ENCODE data around the gene SMARCD1. TPM values are rescaled to one million over a fixed set of nuclear protein-coding genes. Genes with fewer than 3 reads are reported as not detected.

SMARCD1 gene
- total RNA-seq, 1 experiment from 2014 or later: 152 TPM

DNA sequence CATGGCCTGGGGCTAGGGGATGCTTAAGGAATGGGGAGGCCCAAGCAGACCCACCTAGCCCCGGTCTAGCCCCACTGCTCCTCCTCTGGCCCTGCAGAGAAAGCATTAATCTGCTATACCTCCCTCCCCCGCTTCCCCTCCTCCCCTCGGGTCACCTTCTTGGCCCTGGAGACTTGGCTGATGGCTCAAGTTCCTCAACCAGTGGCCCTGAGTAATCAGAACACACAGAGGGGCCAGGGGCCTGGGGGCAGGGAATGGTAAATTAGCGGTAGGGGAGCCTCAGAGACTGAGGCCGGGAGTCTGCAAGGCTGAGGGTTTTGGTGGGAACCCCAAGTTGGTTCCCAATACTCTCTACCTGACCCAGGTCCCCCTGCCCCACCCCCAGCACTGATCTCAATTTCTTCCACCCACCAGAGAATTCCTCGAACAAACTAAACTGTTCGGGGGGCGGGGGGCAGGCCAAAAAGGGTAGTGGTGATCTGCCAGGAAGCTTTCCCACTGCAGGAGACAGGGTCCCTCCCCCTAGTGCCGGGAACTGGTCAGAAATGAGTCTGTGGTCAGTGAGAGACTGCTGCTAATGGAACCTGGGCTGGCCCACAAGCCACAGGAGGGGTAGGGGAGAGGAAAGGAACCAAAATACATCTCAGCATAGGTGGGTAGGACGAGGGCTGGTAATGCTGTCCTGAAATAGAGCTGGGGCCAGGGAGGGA, 12.8 kb upstream of the SMARCD1 start:
- peak overlapping the region; percentile 24; the same call in 1 of the 2 replicates for H3K14ac ChIP-seq (ENCODE audit: insufficient read depth, low read length)
- H3T11ph ChIP-seq (ENCODE audit: low read length): no peak overlapping the region
- H3K27ac Mint-ChIP-seq: no peak overlapping the region
- no peak overlapping the region for H2AK5ac ChIP-seq (ENCODE audit: insufficient read length, low read length)
- H2BK20ac ChIP-seq (ENCODE audit: low read depth, low read length, poor library complexity, severe bottlenecking): no peak overlapping the region
- H4K8ac ChIP-seq (replicated peaks; ENCODE audit: insufficient read length, low read depth, low read length): no peak overlapping the region
- no peak overlapping the region for H2BK120ac ChIP-seq (ENCODE audit: low read depth, low read length, poor library complexity, severe bottlenecking)
- H3K4ac ChIP-seq (ENCODE audit: low read depth, low read length): no peak overlapping the region
- no peaks in the 10 kb centered on the region; a peak in 1 of 7 replicates for H3K36me3 Mint-ChIP-seq (ENCODE audit: insufficient read depth in 1 of 3, low read depth in 3 of 3)
- H2BK15ac ChIP-seq (ENCODE audit: low read depth, low read length): no peak overlapping the region
- peaks cover 26 to 36% of the 10 kb centered on the region in 2 experiments for H3K4me1 Mint-ChIP-seq
- no peak overlapping the region for H2BK12ac ChIP-seq (ENCODE audit: insufficient read length, low read depth, low read length)
- no peaks in the 10 kb centered on the region for H3K79me2 ChIP-seq (ENCODE audit: insufficient read depth, low read length)
- no peak overlapping the region for H3K27ac ChIP-seq (ENCODE audit: insufficient read length, low read depth, low read length)
- no peak overlapping the region for H4K5ac ChIP-seq (ENCODE audit: insufficient read length, low read depth, low read length)
- no peak overlapping the region for H3K56ac ChIP-seq (ENCODE audit: insufficient read length, low read depth, low read length)
- H3K9me3 Mint-ChIP-seq: no peaks in the 10 kb centered on the region
- H3K23me2 ChIP-seq (ENCODE audit: insufficient read length, low read depth, low read length, poor library complexity, severe bottlenecking): no peaks in the 10 kb centered on the region
- no peaks in the 10 kb centered on the region for H4K20me1 ChIP-seq (ENCODE audit: control insufficient read depth, insufficient read depth, insufficient read length)
- H4K91ac ChIP-seq (ENCODE audit: insufficient read length, low read depth, low read length): no peak overlapping the region
- no peaks in the 10 kb centered on the region for H3K27me3 ChIP-seq (ENCODE audit: insufficient read depth, low read length)
- TF ChIP-seq, protein P1, sequence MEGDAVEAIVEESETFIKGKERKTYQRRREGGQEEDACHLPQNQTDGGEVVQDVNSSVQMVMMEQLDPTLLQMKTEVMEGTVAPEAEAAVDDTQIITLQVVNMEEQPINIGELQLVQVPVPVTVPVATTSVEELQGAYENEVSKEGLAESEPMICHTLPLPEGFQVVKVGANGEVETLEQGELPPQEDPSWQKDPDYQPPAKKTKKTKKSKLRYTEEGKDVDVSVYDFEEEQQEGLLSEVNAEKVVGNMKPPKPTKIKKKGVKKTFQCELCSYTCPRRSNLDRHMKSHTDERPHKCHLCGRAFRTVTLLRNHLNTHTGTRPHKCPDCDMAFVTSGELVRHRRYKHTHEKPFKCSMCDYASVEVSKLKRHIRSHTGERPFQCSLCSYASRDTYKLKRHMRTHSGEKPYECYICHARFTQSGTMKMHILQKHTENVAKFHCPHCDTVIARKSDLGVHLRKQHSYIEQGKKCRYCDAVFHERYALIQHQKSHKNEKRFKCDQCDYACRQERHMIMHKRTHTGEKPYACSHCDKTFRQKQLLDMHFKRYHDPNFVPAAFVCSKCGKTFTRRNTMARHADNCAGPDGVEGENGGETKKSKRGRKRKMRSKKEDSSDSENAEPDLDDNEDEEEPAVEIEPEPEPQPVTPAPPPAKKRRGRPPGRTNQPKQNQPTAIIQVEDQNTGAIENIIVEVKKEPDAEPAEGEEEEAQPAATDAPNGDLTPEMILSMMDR (conservative IDR thresholded peaks at IDR 0.05): no peak
- no peak overlapping the region for H2BK5ac ChIP-seq (ENCODE audit: insufficient read length, low read length)
- peaks cover 2% of the 10 kb centered on the region; the same call in 1 of the 2 replicates for H3K27me3 Mint-ChIP-seq (ENCODE audit: low read depth)
- DNase-seq: no peak
- no peak overlapping the region for H3K4me2 ChIP-seq (ENCODE audit: insufficient read depth, insufficient read length, low read length)
- H3K4me1 ChIP-seq (ENCODE audit: insufficient read depth, low read length): no peaks in the 10 kb centered on the region
- no peak overlapping the region for H3K18ac ChIP-seq (ENCODE audit: insufficient read length, low read depth, low read length)
- H3K23ac ChIP-seq (ENCODE audit: insufficient read length, low read depth, low read length): no peak overlapping the region
- no peaks in the 10 kb centered on the region for H3K9me3 ChIP-seq (ENCODE audit: control insufficient read depth, low read depth, low read length)
- no peaks in the 10 kb centered on the region for H3K79me1 ChIP-seq (ENCODE audit: insufficient read depth, low read depth, low read length, poor library complexity, severe bottlenecking)
- H3K4me3 Mint-ChIP-seq: no peak overlapping the region
- no CpG with 5 or more reads among the region's 10 CpGs for WGBS (ENCODE audit: extremely low coverage, insufficient read length, low lambda C conversion rate)
- no peak overlapping the region for H2AFZ ChIP-seq (ENCODE audit: low read length)
- no peak overlapping the region for H3K9ac ChIP-seq (ENCODE audit: extremely low read depth, insufficient read length, low read length)

All from H9 (cell line).